NB4 (cell line): ENCODE results near the gene C1QTNF12.

Experiments used
- POLR2A ChIP-seq: IDR thresholded peaks from 2 replicates; pipeline ENCODE4 v1.6.1; 2011; ENCODE audit warnings: mild to moderate bottlenecking; ENCODE audit not compliant: insufficient read length; ENCODE audit errors: extremely low read depth
- TF ChIP-seq, protein P1 (sequence below): IDR thresholded peaks from one replicate; pipeline ENCODE4 v1.5.1; 2012; ENCODE audit warnings: low read depth, low read length
- TF ChIP-seq, protein P2 (sequence below): IDR thresholded peaks from 2 replicates; pipeline ENCODE4 v1.6.1; 2011; ENCODE audit warnings: low read depth, low read length

DNA sequence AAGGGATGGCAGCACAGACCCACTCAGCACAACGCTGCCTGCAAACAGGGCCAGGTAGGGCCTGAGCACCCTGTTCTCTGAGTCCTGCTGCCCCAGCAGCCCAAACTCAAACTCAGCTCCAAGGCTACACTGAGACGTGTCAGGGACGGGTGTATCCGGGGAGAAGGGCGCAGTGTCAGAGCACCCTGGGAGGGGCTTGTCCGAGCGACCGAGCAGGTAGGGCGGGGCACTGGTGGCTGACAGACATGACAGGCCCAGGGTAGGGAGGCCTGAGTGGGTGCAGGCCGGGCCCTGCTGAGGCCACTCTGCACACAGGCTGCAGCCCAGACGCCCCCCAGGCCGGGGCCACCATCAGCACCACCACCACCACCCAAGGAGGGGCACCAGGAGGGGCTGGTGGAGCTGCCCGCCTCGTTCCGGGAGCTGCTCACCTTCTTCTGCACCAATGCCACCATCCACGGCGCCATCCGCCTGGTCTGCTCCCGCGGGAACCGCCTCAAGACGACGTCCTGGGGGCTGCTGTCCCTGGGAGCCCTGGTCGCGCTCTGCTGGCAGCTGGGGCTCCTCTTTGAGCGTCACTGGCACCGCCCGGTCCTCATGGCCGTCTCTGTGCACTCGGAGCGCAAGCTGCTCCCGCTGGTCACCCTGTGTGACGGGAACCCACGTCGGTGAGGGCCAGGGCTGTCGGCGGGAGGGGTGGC is 39.2 kb upstream of the C1QTNF12 start:
- TF ChIP-seq, protein P1, sequence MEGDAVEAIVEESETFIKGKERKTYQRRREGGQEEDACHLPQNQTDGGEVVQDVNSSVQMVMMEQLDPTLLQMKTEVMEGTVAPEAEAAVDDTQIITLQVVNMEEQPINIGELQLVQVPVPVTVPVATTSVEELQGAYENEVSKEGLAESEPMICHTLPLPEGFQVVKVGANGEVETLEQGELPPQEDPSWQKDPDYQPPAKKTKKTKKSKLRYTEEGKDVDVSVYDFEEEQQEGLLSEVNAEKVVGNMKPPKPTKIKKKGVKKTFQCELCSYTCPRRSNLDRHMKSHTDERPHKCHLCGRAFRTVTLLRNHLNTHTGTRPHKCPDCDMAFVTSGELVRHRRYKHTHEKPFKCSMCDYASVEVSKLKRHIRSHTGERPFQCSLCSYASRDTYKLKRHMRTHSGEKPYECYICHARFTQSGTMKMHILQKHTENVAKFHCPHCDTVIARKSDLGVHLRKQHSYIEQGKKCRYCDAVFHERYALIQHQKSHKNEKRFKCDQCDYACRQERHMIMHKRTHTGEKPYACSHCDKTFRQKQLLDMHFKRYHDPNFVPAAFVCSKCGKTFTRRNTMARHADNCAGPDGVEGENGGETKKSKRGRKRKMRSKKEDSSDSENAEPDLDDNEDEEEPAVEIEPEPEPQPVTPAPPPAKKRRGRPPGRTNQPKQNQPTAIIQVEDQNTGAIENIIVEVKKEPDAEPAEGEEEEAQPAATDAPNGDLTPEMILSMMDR: no peak
- TF ChIP-seq, protein P2, sequence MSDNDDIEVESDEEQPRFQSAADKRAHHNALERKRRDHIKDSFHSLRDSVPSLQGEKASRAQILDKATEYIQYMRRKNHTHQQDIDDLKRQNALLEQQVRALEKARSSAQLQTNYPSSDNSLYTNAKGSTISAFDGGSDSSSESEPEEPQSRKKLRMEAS: no peak
- no peak for TF ChIP-seq POLR2A
